ENCODE results near the gene HK1. TPM values are rescaled to one million over a fixed set of nuclear protein-coding genes. Genes with fewer than 3 reads are reported as not detected.
"Not testable (repeated sequence)": the region's sequence is repeated elsewhere in the genome, so short reads cannot be mapped to it uniquely, and the experiment has no call there.

The HK1 gene
- total and polyA plus RNA-seq, 9 donors: 19.7 to 40.8 (median 30.6) TPM

- DNase-seq; H3K4me3 ChIP-seq (ENCODE audit: low read length): not testable (repeated sequence)
- no CpG with 5 or more reads among the region's 2 CpGs for WGBS (ENCODE audit: insufficient coverage)
Observed at GRCh38 chr10:69251417-69251816, 26.9 kb upstream of the HK1 start.

GRCh38 chr10:69253171-69253570, 25.1 kb upstream of the HK1 start:
- WGBS (ENCODE audit: insufficient coverage): 53% methylated on average over 2 of the region's 3 CpGs
- H3K4me3 ChIP-seq (ENCODE audit: low read length): no peak overlapping the region
- no peaks in the 10 kb centered on the region for H3K27me3 ChIP-seq (ENCODE audit: control insufficient read depth, insufficient read depth, low read length)
- no peaks in the 10 kb centered on the region for H3K9me3 ChIP-seq (replicated peaks; ENCODE audit: control insufficient read depth, low read depth, low read length)
- H3K27ac ChIP-seq (ENCODE audit: low read length): no peak overlapping the region
- no peaks in the 10 kb centered on the region for H3K36me3 ChIP-seq (ENCODE audit: control insufficient read depth, insufficient read depth, low read length)
- DNase-seq: no peak
- no peaks in the 10 kb centered on the region for H3K4me1 ChIP-seq (ENCODE audit: control insufficient read depth, insufficient read depth, low read length)

More at GRCh38 chr10:69251417-69251816, 26.9 kb upstream of the HK1 start:
- not testable (repeated sequence) for H3K27me3 ChIP-seq (ENCODE audit: control insufficient read depth, insufficient read depth, low read length); H3K4me1 ChIP-seq (ENCODE audit: control insufficient read depth, insufficient read depth, low read length); H3K9me3 ChIP-seq (replicated peaks; ENCODE audit: control insufficient read depth, low read depth, low read length); H3K36me3 ChIP-seq (ENCODE audit: control insufficient read depth, insufficient read depth, low read length); H3K27ac ChIP-seq (ENCODE audit: low read length)

- Histone ChIP-seq H3K4me1 (ENCODE audit: control insufficient read depth, insufficient read depth, low read length) (no peaks in the 10 kb centered on the region), H3K27ac (ENCODE audit: low read length) (no peak overlapping the region), H3K27me3 (ENCODE audit: control insufficient read depth, insufficient read depth, low read length) (no peaks in the 10 kb centered on the region), H3K36me3 (ENCODE audit: control insufficient read depth, insufficient read depth, low read length) (no peaks in the 10 kb centered on the region), H3K9me3 (replicated peaks; ENCODE audit: control insufficient read depth, low read depth, low read length) (no peaks in the 10 kb centered on the region), H3K4me3 (ENCODE audit: low read length) (no peak overlapping the region)
- no peak for DNase-seq
- WGBS (ENCODE audit: insufficient coverage): 100% methylated on average over 2 of the region's 7 CpGs
Observed at GRCh38 chr10:69254877-69255276, 23.4 kb upstream of the HK1 start.

- Histone ChIP-seq H3K27ac (ENCODE audit: low read length) (no peak overlapping the region), H3K27me3 (ENCODE audit: control insufficient read depth, insufficient read depth, low read length) (no peaks in the 10 kb centered on the region), H3K36me3 (ENCODE audit: control insufficient read depth, insufficient read depth, low read length) (no peaks in the 10 kb centered on the region), H3K9me3 (replicated peaks; ENCODE audit: control insufficient read depth, low read depth, low read length) (no peaks in the 10 kb centered on the region), H3K4me3 (ENCODE audit: low read length) (no peak overlapping the region), H3K4me1 (ENCODE audit: control insufficient read depth, insufficient read depth, low read length) (no peaks in the 10 kb centered on the region)
- 83% methylated on average over 1 of the region's 3 CpGs for whole genome bisulfite sequencing (ENCODE audit: insufficient coverage)
- no peak for DNase-seq
Observed at GRCh38 chr10:69259547-69260243, 18.6 kb upstream of the HK1 start.

- Histone ChIP-seq H3K27me3 (ENCODE audit: control insufficient read depth, insufficient read depth, low read length) (no peaks in the 10 kb centered on the region), H3K4me3 (ENCODE audit: low read length) (no peak overlapping the region), H3K4me1 (ENCODE audit: control insufficient read depth, insufficient read depth, low read length) (no peaks in the 10 kb centered on the region), H3K9me3 (replicated peaks; ENCODE audit: control insufficient read depth, low read depth, low read length) (no peaks in the 10 kb centered on the region), H3K27ac (ENCODE audit: low read length) (no peak overlapping the region), H3K36me3 (ENCODE audit: control insufficient read depth, insufficient read depth, low read length) (no peaks in the 10 kb centered on the region)
- WGBS (ENCODE audit: insufficient coverage): 89% methylated on average over 6 of the region's 8 CpGs
- DNase-seq: no peak
Observed at GRCh38 chr10:69261184-69261583, 17.1 kb upstream of the HK1 start.

GRCh38 chr10:69262292-69262751, 16.0 kb upstream of the HK1 start:
- no peaks in the 10 kb centered on the region for H3K36me3 ChIP-seq (ENCODE audit: control insufficient read depth, insufficient read depth, low read length)
- H3K27ac ChIP-seq (ENCODE audit: low read length): no peak overlapping the region
- no CpG with 5 or more reads among the region's 3 CpGs for WGBS (ENCODE audit: insufficient coverage)
- DNase-seq: no peak
- no peak overlapping the region for H3K4me3 ChIP-seq (ENCODE audit: low read length)
- peaks cover 3% of the 10 kb centered on the region for H3K27me3 ChIP-seq (ENCODE audit: control insufficient read depth, insufficient read depth, low read length)
- H3K4me1 ChIP-seq (ENCODE audit: control insufficient read depth, insufficient read depth, low read length): no peaks in the 10 kb centered on the region
- H3K9me3 ChIP-seq (replicated peaks; ENCODE audit: control insufficient read depth, low read depth, low read length): no peaks in the 10 kb centered on the region

- Histone ChIP-seq H3K27ac (ENCODE audit: low read length) (no peak overlapping the region), H3K9me3 (replicated peaks; ENCODE audit: control insufficient read depth, low read depth, low read length) (no peaks in the 10 kb centered on the region), H3K4me3 (ENCODE audit: low read length) (no peak overlapping the region), H3K27me3 (ENCODE audit: control insufficient read depth, insufficient read depth, low read length) (peaks cover 6% of the 10 kb centered on the region), H3K36me3 (ENCODE audit: control insufficient read depth, insufficient read depth, low read length) (no peaks in the 10 kb centered on the region), H3K4me1 (ENCODE audit: control insufficient read depth, insufficient read depth, low read length) (no peaks in the 10 kb centered on the region)
- no peak for DNase-seq
- WGBS (ENCODE audit: insufficient coverage): 76% methylated on average over 13 of the region's 17 CpGs
Observed at GRCh38 chr10:69265521-69265920, 12.8 kb upstream of the HK1 start.

GRCh38 chr10:69268761-69269416, 9.4 kb upstream of the HK1 start:
- Histone ChIP-seq H3K4me3 (ENCODE audit: low read length) (no peak overlapping the region), H3K9me3 (replicated peaks; ENCODE audit: control insufficient read depth, low read depth, low read length) (no peaks in the 10 kb centered on the region), H3K36me3 (ENCODE audit: control insufficient read depth, insufficient read depth, low read length) (no peaks in the 10 kb centered on the region), H3K27me3 (ENCODE audit: control insufficient read depth, insufficient read depth, low read length) (peaks cover 6% of the 10 kb centered on the region), H3K27ac (ENCODE audit: low read length) (no peak overlapping the region), H3K4me1 (ENCODE audit: control insufficient read depth, insufficient read depth, low read length) (no peaks in the 10 kb centered on the region)
- 81% methylated on average over 5 of the region's 14 CpGs for WGBS (ENCODE audit: insufficient coverage)
- DNase-seq: no peak

GRCh38 chr10:69269761-69270160, 8.5 kb upstream of the HK1 start:
- Histone ChIP-seq H3K4me3 (ENCODE audit: low read length) (no peak overlapping the region), H3K9me3 (replicated peaks; ENCODE audit: control insufficient read depth, low read depth, low read length) (no peaks in the 10 kb centered on the region), H3K27me3 (ENCODE audit: control insufficient read depth, insufficient read depth, low read length) (peaks cover 6% of the 10 kb centered on the region), H3K27ac (ENCODE audit: low read length) (no peak overlapping the region), H3K36me3 (ENCODE audit: control insufficient read depth, insufficient read depth, low read length) (no peaks in the 10 kb centered on the region), H3K4me1 (ENCODE audit: control insufficient read depth, insufficient read depth, low read length) (no peaks in the 10 kb centered on the region)
- DNase-seq: no peak
- WGBS (ENCODE audit: insufficient coverage): 55% methylated on average over 2 of the region's 2 CpGs

GRCh38 chr10:69270990-69271389, 7.3 kb upstream of the HK1 start:
- Histone ChIP-seq H3K4me1 (ENCODE audit: control insufficient read depth, insufficient read depth, low read length) (no peaks in the 10 kb centered on the region), H3K9me3 (replicated peaks; ENCODE audit: control insufficient read depth, low read depth, low read length) (no peaks in the 10 kb centered on the region), H3K36me3 (ENCODE audit: control insufficient read depth, insufficient read depth, low read length) (no peaks in the 10 kb centered on the region), H3K27me3 (ENCODE audit: control insufficient read depth, insufficient read depth, low read length) (peaks cover 6% of the 10 kb centered on the region), H3K27ac (ENCODE audit: low read length) (no peak overlapping the region), H3K4me3 (ENCODE audit: low read length) (no peak overlapping the region)
- no CpG with 5 or more reads among the region's 3 CpGs for WGBS (ENCODE audit: insufficient coverage)
- no peak for DNase-seq
